Naive thymus-derived CD4-positive, alpha-beta T cell (primary cell): Measurements from ENCODE around the gene CFP. TPM values are rescaled to one million over a fixed set of nuclear protein-coding genes. Genes with fewer than 3 reads are reported as not detected.

Source experiments
- ATAC-seq: fragments of 150-1000 bp; cut with Tn5 transposase; 2 replicates; pipeline ENCODE4 v1.10.0; 2021; ENCODE audit warnings: mild to moderate bottlenecking, moderate library complexity
- CTCF ChIA-PET: fragments of 350-600 bp; sonication (Branson Sonifier 250); formaldehyde crosslinking; loops from one replicate; lab custom pipeline; 2021; ENCODE audit warnings: antibody characterized with exemption; lab: Charles Lee
- POLR2A ChIA-PET: fragments of 350-600 bp; sonication (Branson Sonifier 250); formaldehyde crosslinking; loops from one replicate; lab custom pipeline; 2021; ENCODE audit warnings: antibody characterized with exemption, inconsistent platforms; lab: Charles Lee
- DNase-seq, 9 donors: peaks; one replicate each; pipeline versions ENCODE4 v3.0.0 to v3.0.0-alpha.2; 2020 to 2022; ENCODE audit warnings: mixed read lengths in 1 of 9
- H3K27ac ChIP-seq: one replicate; pipeline ENCODE4 v1.7.0; 2013; ENCODE audit warnings: mild to moderate bottlenecking, low read depth, low read length, moderate library complexity
- H3K27me3 ChIP-seq, 2 donors: one replicate each; pipeline ENCODE4 v1.7.0; 2013; ENCODE audit warnings: low read length in 2 of 2, mild to moderate bottlenecking in 2 of 2, moderate library complexity in 2 of 2; ENCODE audit not compliant: control insufficient read depth in 2 of 2, insufficient read depth in 2 of 2
- H3K36me3 ChIP-seq, 3 experiments: 1 replicate in 2 of 3; 2 replicates in 1 of 3; pipeline ENCODE4 v1.7.0; 2013; ENCODE audit warnings: low read length in 3 of 3, mild to moderate bottlenecking in 3 of 3, moderate library complexity in 1 of 3; ENCODE audit not compliant: insufficient read depth in 3 of 3, control insufficient read depth in 2 of 3
- H3K4me1 ChIP-seq, 2 donors: one replicate each; pipeline ENCODE4 v1.7.0; 2013; ENCODE audit warnings: low read length in 2 of 2, mild to moderate bottlenecking in 2 of 2, moderate library complexity in 1 of 2; ENCODE audit not compliant: control insufficient read depth in 2 of 2, insufficient read depth in 2 of 2
- H3K4me3 ChIP-seq: 2 replicates; pipeline ENCODE4 v1.7.0; 2013; ENCODE audit warnings: mild to moderate bottlenecking, low read length
- H3K9me3 ChIP-seq, 3 experiments: 1 replicate in 2 of 3; 2 replicates in 1 of 3; pipeline ENCODE4 v1.7.0; 2013; ENCODE audit warnings: low read length in 3 of 3; ENCODE audit not compliant: control insufficient read depth in 2 of 3
- H3K27ac Mint-ChIP-seq, 9 donors: one replicate each; pipeline ENCODE4 v1.8.0; 2020 to 2022; ENCODE audit warnings: mixed read lengths in 9 of 9, mild to moderate bottlenecking in 8 of 9, moderate library complexity in 5 of 9, inconsistent platforms in 2 of 9
- H3K27me3 Mint-ChIP-seq, 5 donors: one replicate each; pipeline ENCODE4 v1.8.0; 2021 to 2022; ENCODE audit warnings: mixed read lengths in 5 of 5, mild to moderate bottlenecking in 1 of 5
- H3K36me3 Mint-ChIP-seq, 5 donors: one replicate each; pipeline ENCODE4 v1.8.0; 2020 to 2022; ENCODE audit warnings: mixed read lengths in 5 of 5, mild to moderate bottlenecking in 3 of 5, inconsistent platforms in 1 of 5
- H3K4me1 Mint-ChIP-seq, 7 donors: one replicate each; pipeline ENCODE4 v1.8.0; 2020 to 2022; ENCODE audit warnings: mixed read lengths in 7 of 7, mild to moderate bottlenecking in 3 of 7, inconsistent platforms in 1 of 7
- H3K4me3 Mint-ChIP-seq, 10 donors: one replicate each; pipeline ENCODE4 v1.8.0; 2020 to 2022; ENCODE audit warnings: mild to moderate bottlenecking in 10 of 10, mixed read lengths in 10 of 10, moderate library complexity in 6 of 10, inconsistent platforms in 2 of 10
- H3K9me3 Mint-ChIP-seq, 11 donors: one replicate each; pipeline ENCODE4 v1.8.0; 2020 to 2022; ENCODE audit warnings: mixed read lengths in 11 of 11, mild to moderate bottlenecking in 4 of 11, inconsistent platforms in 1 of 11, moderate library complexity in 1 of 11
- intact Hi-C, 2 donors: fragments of 100-400 bp; cut with micrococcal nuclease; formaldehyde crosslinking; loops; one replicate each; pipeline ENCODE4 v1.15.1; 2023
- polyA plus RNA-seq, 2 donors: library from polyadenylated mRNA; unstranded; fragments of 300-500 nt; fragmentation: Illumina TruSeq; gene quantifications; one replicate each; pipeline ENCODE4 v1.2.3, GENCODE V29; 2021
- total RNA-seq, 6 experiments: library from RNA in 5 of 6; stranded (reverse) in 5 of 6; gene quantifications; 1 replicate in 5 of 6; 2 replicates in 1 of 6; pipeline ENCODE4 v1.2.3 and lab custom pipeline; 2021 to 2026

Gene CFP
- total and polyA plus RNA-seq, 7 experiments from 2014 or later = 19.4 to 164 (median 32.9) TPM

DNA sequence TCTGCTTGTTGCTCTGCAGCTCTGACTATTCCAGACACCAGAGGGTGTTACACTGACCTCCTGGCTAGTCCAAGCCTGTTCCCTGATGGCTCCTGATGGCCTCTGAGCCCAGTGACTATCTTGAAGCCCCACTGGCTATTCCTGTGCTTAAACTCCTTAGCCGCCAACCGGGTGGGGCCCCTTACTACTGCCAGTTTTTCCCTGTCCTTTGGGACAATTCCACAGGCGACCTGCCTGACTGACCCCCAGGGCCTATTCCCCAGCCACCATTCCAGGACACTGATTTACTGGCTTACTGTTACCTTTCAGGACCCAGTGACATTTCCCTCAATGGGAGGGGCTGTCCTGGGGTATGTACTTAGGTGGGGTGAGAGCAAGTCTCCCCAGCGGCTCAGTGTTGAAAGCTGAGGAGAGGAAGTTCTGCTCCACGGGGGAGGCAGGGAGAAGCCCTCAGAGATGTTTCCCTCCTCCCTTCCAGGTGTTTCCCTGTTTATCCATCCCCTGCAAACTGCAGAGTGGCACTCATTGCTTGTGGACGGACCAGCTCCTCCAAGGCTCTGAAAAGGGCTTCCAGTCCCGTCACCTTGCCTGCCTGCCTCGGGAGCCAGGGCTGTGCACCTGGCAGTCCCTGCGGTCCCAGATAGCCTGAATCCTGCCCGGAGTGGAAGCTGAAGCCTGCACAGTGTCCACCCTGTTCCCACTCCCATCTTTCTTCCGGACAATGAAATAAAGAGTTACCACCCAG is 43.5 kb downstream of the CFP start:
- no peak for ATAC-seq
- no peaks in the 10 kb centered on the region for H3K9me3 ChIP-seq
- ChIA-PET POLR2A (interaction anchor here (0.8 kb wide), 1 partner anchor 37 kb away, joined by 3 read pairs; no protein-coding TSS in a partner anchor), CTCF (no interaction called here)
- no peak overlapping the region for H3K4me3 ChIP-seq
- DNase-seq = no peak
- H3K36me3 ChIP-seq = no peaks in the 10 kb centered on the region
- Mint-ChIP-seq H3K4me1 (peaks cover 10 to 27% (median 18%) of the 10 kb centered on the region in 7 donors), H3K36me3 (peaks cover 0 to 19% (median 0%) of the 10 kb centered on the region in 5 donors), H3K9me3 (peaks cover 0 to 2% (median 0%) of the 10 kb centered on the region in 11 donors), H3K27ac (peak overlapping the region in 1 of 9 donors; percentile 17), H3K27me3 (no peaks in the 10 kb centered on the region), H3K4me3 (no peak overlapping the region)
- H3K4me1 ChIP-seq = peaks cover 8 to 14% of the 10 kb centered on the region in 2 donors
- no peaks in the 10 kb centered on the region for H3K27me3 ChIP-seq
- intact Hi-C loops = no loop called here
- no peak overlapping the region for H3K27ac ChIP-seq

DNA sequence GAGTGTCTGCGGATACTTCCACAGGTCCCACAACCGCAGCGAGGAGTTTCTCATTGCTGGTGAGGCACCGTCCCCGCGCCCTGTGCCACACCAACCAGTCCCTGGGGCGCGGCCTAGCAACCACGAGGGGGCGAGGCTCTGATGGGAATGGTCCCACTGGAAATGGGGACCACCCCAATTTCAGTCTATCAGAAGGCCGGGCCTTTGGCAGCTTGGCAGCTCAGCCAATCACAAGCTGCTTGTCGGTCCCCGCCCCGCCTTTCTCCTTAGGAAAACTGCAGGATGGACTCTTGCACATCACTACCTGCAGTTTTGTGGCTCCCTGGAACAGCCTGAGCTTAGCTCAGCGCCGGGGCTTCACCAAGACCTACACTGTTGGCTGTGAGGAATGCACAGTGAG is 44.5 kb downstream of the CFP start:
- ChIA-PET POLR2A (no interaction called here), CTCF (no interaction called here)
- Histone ChIP-seq H3K27ac (no peak overlapping the region), H3K9me3 (no peaks in the 10 kb centered on the region), H3K27me3 (no peaks in the 10 kb centered on the region), H3K4me1 (peaks cover 9 to 17% of the 10 kb centered on the region in 2 donors), H3K4me3 (no peak overlapping the region), H3K36me3 (no peaks in the 10 kb centered on the region)
- no peak for DNase-seq
- H3K4me1 Mint-ChIP-seq = peaks cover 10 to 30% (median 18%) of the 10 kb centered on the region in 7 donors
- ATAC-seq = no peak
- peaks cover 0 to 19% (median 0%) of the 10 kb centered on the region in 5 donors for H3K36me3 Mint-ChIP-seq
- H3K9me3 Mint-ChIP-seq = peaks cover 0 to 2% (median 0%) of the 10 kb centered on the region in 11 donors
- H3K4me3 Mint-ChIP-seq = no peak overlapping the region
- intact Hi-C loops = no loop called here
- H3K27ac Mint-ChIP-seq = no peak overlapping the region
- no peaks in the 10 kb centered on the region for H3K27me3 Mint-ChIP-seq

DNA sequence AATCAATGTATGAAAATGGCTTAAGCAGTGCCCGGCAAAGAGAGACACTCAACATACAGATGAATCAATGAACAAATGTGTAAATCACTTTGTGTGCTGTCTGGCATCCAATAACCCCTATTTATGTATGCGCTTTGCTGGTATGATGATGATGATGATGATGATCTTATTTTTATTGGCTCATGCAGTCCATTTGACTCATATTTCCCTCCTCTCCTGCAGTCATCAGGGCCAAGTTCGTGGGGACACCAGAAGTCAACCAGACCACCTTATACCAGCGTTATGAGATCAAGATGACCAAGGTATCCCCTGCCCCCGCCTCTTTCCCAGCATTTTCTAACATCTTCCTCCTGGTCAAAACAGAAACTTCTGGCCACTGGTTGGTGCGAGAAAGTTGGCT is 45.0 kb downstream of the CFP start:
- no peak for ATAC-seq
- H3K9me3 Mint-ChIP-seq = peaks cover 0 to 2% (median 0%) of the 10 kb centered on the region in 11 donors
- peak overlapping the region in 1 of 10 donors; percentile 3 for H3K4me3 Mint-ChIP-seq
- intact Hi-C loops = loop anchor here in 1 of 2 donors (5.0 kb wide), 1 partner anchor 38 kb away; no protein-coding TSS in a partner anchor
- Histone ChIP-seq H3K36me3 (no peaks in the 10 kb centered on the region), H3K27me3 (no peaks in the 10 kb centered on the region), H3K4me1 (peaks cover 9 to 17% of the 10 kb centered on the region in 2 donors), H3K4me3 (no peak overlapping the region), H3K9me3 (no peaks in the 10 kb centered on the region), H3K27ac (no peak overlapping the region)
- peaks cover 0 to 19% (median 0%) of the 10 kb centered on the region in 5 donors for H3K36me3 Mint-ChIP-seq
- peaks cover 13 to 33% (median 18%) of the 10 kb centered on the region in 7 donors for H3K4me1 Mint-ChIP-seq
- H3K27ac Mint-ChIP-seq = peak overlapping the region in 3 of 9 donors; percentile 9 to 87 (median 85)
- POLR2A ChIA-PET = no interaction called here
- CTCF ChIA-PET = no interaction called here
- DNase-seq = no peak
- H3K27me3 Mint-ChIP-seq = no peaks in the 10 kb centered on the region

DNA sequence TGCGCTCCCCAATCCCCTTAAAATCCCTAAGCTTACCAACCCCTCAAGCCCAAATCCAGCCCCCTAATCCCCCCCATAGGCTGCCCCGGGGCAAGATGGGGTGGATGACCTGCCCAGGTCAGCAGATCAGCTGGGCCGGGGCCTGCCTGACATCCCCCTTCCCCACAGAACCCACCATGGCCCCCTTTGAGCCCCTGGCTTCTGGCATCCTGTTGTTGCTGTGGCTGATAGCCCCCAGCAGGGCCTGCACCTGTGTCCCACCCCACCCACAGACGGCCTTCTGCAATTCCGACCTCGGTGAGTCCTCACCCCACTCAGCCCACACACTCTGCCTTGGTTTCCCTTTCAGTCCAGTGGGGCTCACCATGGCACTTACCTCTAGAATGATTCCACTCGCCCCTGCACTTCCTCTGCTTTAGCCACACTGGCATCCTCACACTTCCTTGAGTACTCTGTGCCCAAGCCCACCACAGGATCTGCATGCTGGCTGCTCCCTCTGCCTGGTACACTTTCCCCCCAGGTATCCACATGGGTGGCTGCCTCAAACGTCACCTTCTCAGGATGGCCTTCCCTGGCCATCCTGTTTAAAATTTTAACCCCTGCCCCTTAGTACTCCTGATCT is 46.4 kb downstream of the CFP start:
- H3K36me3 ChIP-seq = no peaks in the 10 kb centered on the region
- peak overlapping the region in 9 of 10 donors; percentile 17 to 88 (median 43) for H3K4me3 Mint-ChIP-seq
- ChIA-PET POLR2A (interaction anchor here (0.7 to 1.6 kb wide), 2 partner anchors 12 to 40 kb away, joined by 4 to 8 read pairs; no protein-coding TSS in a partner anchor), CTCF (no interaction called here)
- H3K4me1 Mint-ChIP-seq = peaks cover 15 to 35% (median 18%) of the 10 kb centered on the region in 7 donors
- no peaks in the 10 kb centered on the region for H3K27me3 Mint-ChIP-seq
- peaks cover 0 to 2% (median 0%) of the 10 kb centered on the region in 11 donors for H3K9me3 Mint-ChIP-seq
- no peaks in the 10 kb centered on the region for H3K9me3 ChIP-seq
- DNase-seq (no peak), ATAC-seq (no peak)
- peak overlapping the region; percentile 26 to 87 (median 68) for H3K27ac Mint-ChIP-seq
- no peaks in the 10 kb centered on the region for H3K27me3 ChIP-seq
- H3K4me3 ChIP-seq = no peak overlapping the region
- peak overlapping the region; percentile 29 for H3K27ac ChIP-seq
- peaks cover 0 to 19% (median 0%) of the 10 kb centered on the region in 5 donors for H3K36me3 Mint-ChIP-seq
- H3K4me1 ChIP-seq = peaks cover 9 to 17% of the 10 kb centered on the region in 2 donors
- intact Hi-C loops = loop anchor here (2.0 to 5.0 kb wide), 3 partner anchors 39 to 67 kb away; partner anchors contain the start of genes CFP (in 1 of the 2) and ELK1 (in 1 of the 2)

DNA sequence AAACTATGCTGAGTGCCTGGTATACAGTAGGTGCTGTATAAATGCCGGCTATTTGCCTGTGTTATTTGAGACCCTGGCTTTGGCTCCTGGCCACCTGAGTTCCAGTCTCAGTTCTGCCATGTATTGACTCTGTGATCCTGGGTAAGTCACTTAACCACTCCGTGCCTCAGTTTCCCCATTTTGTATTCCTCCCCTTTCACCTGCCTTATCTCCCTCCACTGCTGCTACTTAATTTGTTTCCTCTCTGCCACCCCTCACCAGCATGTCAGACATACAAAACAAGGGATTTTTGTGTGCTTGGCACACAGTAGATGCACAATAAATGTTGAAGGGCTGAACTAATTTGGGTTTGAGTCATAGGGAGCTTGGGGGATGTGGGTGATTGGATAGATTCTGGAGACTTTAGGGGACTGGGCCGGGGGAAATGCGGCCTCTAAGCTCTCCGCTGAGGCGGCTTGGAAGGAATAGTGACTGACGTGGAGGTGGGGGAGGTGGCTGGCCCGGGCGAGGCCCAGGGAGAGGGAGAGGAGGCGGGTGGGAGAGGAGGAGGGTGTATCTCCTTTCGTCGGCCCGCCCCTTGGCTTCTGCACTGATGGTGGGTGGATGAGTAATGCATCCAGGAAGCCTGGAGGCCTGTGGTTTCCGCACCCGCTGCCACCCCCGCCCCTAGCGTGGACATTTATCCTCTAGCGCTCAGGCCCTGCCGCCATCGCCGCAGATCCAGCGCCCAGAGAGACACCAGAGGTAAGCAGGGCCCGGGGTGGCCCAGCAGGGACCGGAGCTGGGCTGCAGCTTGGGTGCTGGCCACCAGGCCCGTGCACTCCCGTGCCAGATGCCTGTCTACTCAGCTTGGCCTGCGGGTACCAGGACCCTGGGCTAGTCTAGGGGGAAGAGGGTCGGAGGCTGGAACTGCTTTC is 47.7 kb downstream of the CFP start, which contains the start of gene TIMP1:
TSS of gene TIMP1 (plus strand) at position 706 of the 917 bp plus-strand sequence. CDS start 980 bp downstream, outside the sequence.
- H3K27me3 Mint-ChIP-seq = no peaks in the 10 kb centered on the region
- peaks cover 9 to 17% of the 10 kb centered on the region in 2 donors for H3K4me1 ChIP-seq
- H3K36me3 ChIP-seq = no peaks in the 10 kb centered on the region
- ChIA-PET CTCF (interaction anchor here (0.6 to 0.7 kb wide), 2 partner anchors 46 to 347 kb away, joined by 3 to 4 read pairs; no protein-coding TSS in a partner anchor), POLR2A (interaction anchor here (0.8 to 1.8 kb wide), 6 partner anchors 8 to 52 kb away, joined by 3 to 8 read pairs (median 4); no protein-coding TSS in a partner anchor)
- H3K9me3 ChIP-seq = no peaks in the 10 kb centered on the region
- peak in 8 of 9 donors; percentile 36 to 80 (median 46) for DNase-seq
- peak; percentile 93 for ATAC-seq
- peak within 1 kb of the TSS; percentile 58 for H3K27ac ChIP-seq
- H3K4me1 Mint-ChIP-seq = peaks cover 15 to 40% (median 24%) of the 10 kb centered on the region in 7 donors
- intact Hi-C loops = loop anchor here (1.0 to 5.0 kb wide), 7 partner anchors 13 to 77 kb away; partner anchors contain the start of genes ARAF (in 1 of the 2), CFP (in 1 of the 2), ELK1 (in 1 of the 2) and UXT (in 1 of the 2)
- peak within 1 kb of the TSS; percentile 65 to 88 (median 76) for H3K4me3 Mint-ChIP-seq
- peak within 1 kb of the TSS; percentile 57 to 90 (median 82) for H3K27ac Mint-ChIP-seq
- peak within 1 kb of the TSS; percentile 52 for H3K4me3 ChIP-seq
- H3K27me3 ChIP-seq = no peaks in the 10 kb centered on the region
- H3K9me3 Mint-ChIP-seq = peaks cover 0 to 4% (median 0%) of the 10 kb centered on the region in 11 donors
- peaks cover 0 to 19% (median 0%) of the 10 kb centered on the region in 5 donors for H3K36me3 Mint-ChIP-seq
